Left ventricle myocardium inferior (tissue), 1 donor: ENCODE data around the gene IFNB1. TPM values are rescaled to one million over a fixed set of nuclear protein-coding genes. Genes with fewer than 3 reads are reported as not detected.

Experiments used
- DNase-seq: peaks from one replicate; pipeline ENCODE4 v3.0.0-alpha.2; 2020
- H3K27ac ChIP-seq: fragments of 200-600 bp; replicated peaks from 2 replicates; pipeline ENCODE4 v1.8.0; 2021
- H3K27me3 ChIP-seq: fragments of 200-600 bp; 2 replicates; pipeline ENCODE4 v1.8.0; 2021; ENCODE audit warnings: low read depth
- H3K36me3 ChIP-seq: fragments of 200-600 bp; 2 replicates; pipeline ENCODE4 v1.8.0; 2021
- H3K4me1 ChIP-seq: fragments of 200-600 bp; 2 replicates; pipeline ENCODE4 v1.8.0; 2021
- H3K4me3 ChIP-seq: fragments of 200-600 bp; 2 replicates; pipeline ENCODE4 v1.8.0; 2021; ENCODE audit warnings: mild to moderate bottlenecking, moderate library complexity
- H3K9me3 ChIP-seq: fragments of 200-600 bp; replicated peaks from 2 replicates; pipeline ENCODE4 v1.8.0; 2021
- intact Hi-C: fragments of 100-400 bp; cut with micrococcal nuclease; formaldehyde crosslinking; loops from one replicate; pipeline ENCODE4 v1.11.0; 2022
- total RNA-seq: library from RNA; stranded (reverse); fragmentation: NEBNext Ultra II Directional; extraction: Animal tissue kit (Norgen Biotek cat#: 25700); gene quantifications from one replicate; pipeline ENCODE4 v1.2.1, GENCODE V29; 2021
- TF ChIP-seq, protein P1 (sequence below): fragments of 200-600 bp; IDR thresholded peaks from 2 replicates; pipeline ENCODE4 v1.8.0; 2021; ENCODE audit warnings: antibody characterized with exemption, mild to moderate bottlenecking, borderline replicate concordance
- donor health status: DM: no; HTN: yes; CAD: no; lungs with severe emphysema.

Gene IFNB1
- total RNA-seq, 1 donor from 2014 or later = not detected

DNA sequence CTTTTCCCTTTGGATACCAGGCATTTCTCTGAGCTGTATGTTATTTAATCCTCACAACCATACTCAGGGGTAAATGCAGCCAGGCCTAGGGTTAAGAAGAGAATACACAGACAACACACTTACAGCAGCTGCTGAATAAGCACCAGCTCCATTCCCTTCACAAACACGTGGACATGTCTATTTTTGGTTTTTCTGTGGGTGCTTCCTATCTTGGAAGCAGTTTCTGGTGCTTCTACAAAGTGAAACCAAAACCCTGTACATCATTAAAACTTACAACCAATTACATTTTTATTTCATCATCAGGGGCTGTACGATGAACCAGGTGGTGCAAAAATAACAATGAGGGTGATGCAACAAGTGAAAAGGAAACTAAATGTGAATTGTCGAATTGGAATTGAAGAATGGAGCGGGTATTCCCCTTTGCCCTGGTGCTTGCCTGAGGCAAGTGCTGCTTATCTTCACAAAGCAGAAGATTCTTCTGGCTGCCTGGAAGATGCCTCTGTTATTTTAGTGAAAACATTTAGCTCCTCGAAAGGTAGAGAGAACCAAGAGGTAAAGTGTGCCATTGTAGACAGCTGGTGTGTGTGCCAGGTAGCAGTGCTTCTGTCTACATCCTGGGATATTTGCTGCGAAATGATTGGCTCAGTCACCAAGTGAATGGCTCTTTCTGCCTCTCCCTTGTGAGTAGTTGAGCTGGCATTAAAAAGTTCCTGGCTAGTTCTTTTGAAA, 18.6 kb upstream of the IFNB1 start:
- H3K4me1 ChIP-seq = peaks cover 18% of the 10 kb centered on the region
- peak overlapping the region; percentile 56 for H3K4me3 ChIP-seq
- peak overlapping the region; percentile 74 for H3K27ac ChIP-seq
- intact Hi-C loops = no loop called here
- DNase-seq = no peak
- H3K36me3 ChIP-seq = no peaks in the 10 kb centered on the region
- H3K27me3 ChIP-seq = no peaks in the 10 kb centered on the region
- no peaks in the 10 kb centered on the region for H3K9me3 ChIP-seq
- TF ChIP-seq, protein P1, sequence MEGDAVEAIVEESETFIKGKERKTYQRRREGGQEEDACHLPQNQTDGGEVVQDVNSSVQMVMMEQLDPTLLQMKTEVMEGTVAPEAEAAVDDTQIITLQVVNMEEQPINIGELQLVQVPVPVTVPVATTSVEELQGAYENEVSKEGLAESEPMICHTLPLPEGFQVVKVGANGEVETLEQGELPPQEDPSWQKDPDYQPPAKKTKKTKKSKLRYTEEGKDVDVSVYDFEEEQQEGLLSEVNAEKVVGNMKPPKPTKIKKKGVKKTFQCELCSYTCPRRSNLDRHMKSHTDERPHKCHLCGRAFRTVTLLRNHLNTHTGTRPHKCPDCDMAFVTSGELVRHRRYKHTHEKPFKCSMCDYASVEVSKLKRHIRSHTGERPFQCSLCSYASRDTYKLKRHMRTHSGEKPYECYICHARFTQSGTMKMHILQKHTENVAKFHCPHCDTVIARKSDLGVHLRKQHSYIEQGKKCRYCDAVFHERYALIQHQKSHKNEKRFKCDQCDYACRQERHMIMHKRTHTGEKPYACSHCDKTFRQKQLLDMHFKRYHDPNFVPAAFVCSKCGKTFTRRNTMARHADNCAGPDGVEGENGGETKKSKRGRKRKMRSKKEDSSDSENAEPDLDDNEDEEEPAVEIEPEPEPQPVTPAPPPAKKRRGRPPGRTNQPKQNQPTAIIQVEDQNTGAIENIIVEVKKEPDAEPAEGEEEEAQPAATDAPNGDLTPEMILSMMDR = no peak

DNA sequence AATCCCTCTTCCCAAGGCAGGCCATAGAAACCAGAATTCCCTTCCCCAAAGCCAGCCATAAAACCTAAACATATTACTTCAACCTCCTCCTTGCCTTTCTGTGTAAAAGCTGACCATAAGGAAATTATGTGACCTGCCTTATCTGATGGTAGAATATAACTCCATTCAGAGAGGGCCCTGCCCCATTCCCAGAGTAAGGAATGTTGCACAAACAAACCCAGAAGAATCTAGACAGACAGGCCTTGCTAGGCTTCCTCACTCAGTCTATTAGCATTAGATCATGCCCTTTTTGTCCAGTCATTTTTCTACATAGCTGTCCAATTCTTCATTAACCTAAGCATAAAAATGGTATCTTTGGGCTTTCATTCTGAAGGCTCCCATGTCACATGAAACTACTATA, 17.8 kb upstream of the IFNB1 start:
- intact Hi-C loops = no loop called here
- H3K36me3 ChIP-seq = no peaks in the 10 kb centered on the region
- peak overlapping the region; percentile 74 for H3K27ac ChIP-seq
- no peaks in the 10 kb centered on the region for H3K27me3 ChIP-seq
- no peaks in the 10 kb centered on the region for H3K9me3 ChIP-seq
- H3K4me1 ChIP-seq = peaks cover 18% of the 10 kb centered on the region
- no peak overlapping the region for H3K4me3 ChIP-seq
- no peak for DNase-seq
- TF ChIP-seq, protein P1 = no peak

DNA sequence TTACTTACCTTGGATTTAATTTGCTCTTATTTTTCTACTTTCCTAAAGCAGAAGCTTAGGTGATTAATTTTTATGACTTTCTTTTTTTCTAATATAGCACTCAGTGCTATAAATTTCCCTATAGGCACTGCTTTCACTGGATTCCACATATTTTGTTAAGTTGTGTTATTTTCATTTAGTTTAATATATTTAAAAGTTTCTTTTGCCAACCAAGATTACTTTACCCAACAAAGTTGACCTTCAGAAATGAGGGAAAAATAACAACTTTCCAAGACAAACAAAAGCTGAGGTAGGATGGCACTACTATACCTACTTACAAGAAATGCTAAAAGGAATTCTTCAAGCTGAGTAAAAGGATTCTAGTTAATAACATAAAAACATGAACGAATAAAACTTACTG, 8.8 kb upstream of the IFNB1 start:
- Histone ChIP-seq H3K4me1 (peaks cover 14% of the 10 kb centered on the region), H3K9me3 (peaks cover 21% of the 10 kb centered on the region), H3K36me3 (no peaks in the 10 kb centered on the region), H3K4me3 (no peak overlapping the region), H3K27me3 (no peaks in the 10 kb centered on the region), H3K27ac (no peak overlapping the region)
- intact Hi-C loops = no loop called here
- TF ChIP-seq, protein P1 = no peak
- no peak for DNase-seq

DNA sequence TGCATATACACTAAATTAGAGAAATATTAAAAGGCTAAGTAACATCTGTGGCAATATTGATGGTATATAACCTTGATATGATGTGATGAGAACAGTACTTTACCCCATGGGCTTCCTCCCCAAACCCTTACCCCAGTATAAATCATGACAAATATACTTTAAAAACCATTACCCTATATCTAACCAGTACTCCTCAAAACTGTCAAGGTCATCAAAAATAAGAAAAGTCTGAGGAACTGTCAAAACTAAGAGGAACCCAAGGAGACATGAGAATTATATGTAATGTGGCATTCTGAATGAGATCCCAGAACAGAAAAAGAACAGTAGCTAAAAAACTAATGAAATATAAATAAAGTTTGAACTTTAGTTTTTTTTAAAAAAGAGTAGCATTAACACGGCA, 7.3 kb upstream of the IFNB1 start:
- TF ChIP-seq, protein P1 = no peak
- Histone ChIP-seq H3K27me3 (no peaks in the 10 kb centered on the region), H3K27ac (no peak overlapping the region), H3K9me3 (peaks cover 21% of the 10 kb centered on the region), H3K4me1 (peaks cover 22% of the 10 kb centered on the region), H3K36me3 (no peaks in the 10 kb centered on the region), H3K4me3 (no peak overlapping the region)
- intact Hi-C loops = no loop called here
- no peak for DNase-seq

DNA sequence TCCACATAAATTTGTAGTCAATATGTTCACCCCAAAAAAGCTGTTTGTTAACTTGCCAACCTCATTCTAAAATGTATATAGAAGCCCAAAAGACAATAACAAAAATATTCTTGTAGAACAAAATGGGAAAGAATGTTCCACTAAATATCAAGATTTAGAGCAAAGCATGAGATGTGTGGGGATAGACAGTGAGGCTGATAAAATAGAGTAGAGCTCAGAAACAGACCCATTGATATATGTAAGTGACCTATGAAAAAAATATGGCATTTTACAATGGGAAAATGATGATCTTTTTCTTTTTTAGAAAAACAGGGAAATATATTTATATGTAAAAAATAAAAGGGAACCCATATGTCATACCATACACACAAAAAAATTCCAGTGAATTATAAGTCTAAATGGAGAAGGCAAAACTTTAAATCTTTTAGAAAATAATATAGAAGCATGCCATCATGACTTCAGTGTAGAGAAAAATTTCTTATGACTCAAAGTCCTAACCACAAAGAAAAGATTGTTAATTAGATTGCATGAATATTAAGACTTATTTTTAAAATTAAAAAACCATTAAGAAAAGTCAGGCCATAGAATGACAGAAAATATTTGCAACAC, 6.6 kb upstream of the IFNB1 start:
- DNase-seq = no peak
- peaks cover 22% of the 10 kb centered on the region for H3K4me1 ChIP-seq
- H3K9me3 ChIP-seq = peaks cover 21% of the 10 kb centered on the region
- no peaks in the 10 kb centered on the region for H3K27me3 ChIP-seq
- H3K27ac ChIP-seq = no peak overlapping the region
- H3K36me3 ChIP-seq = no peaks in the 10 kb centered on the region
- TF ChIP-seq, protein P1 = no peak
- intact Hi-C loops = no loop called here
- no peak overlapping the region for H3K4me3 ChIP-seq
